HG03575 (cell line): ENCODE results near the gene CALM3.

Experiments used
- ATAC-seq: cut with Tn5 transposase; IDR thresholded peaks from one replicate; pipeline ENCODE4 v1.9.1; 2021; ENCODE audit not compliant: unreplicated experiment, insufficient number of reproducible peaks, low FRiP score; ENCODE audit errors: extremely low read depth

The CALM3 gene

GRCh38 chr19:46659151-46660007 lies 58.2 kb downstream of the CALM3 start:
- no peak for ATAC-seq

GRCh38 chr19:46660008-46660517 lies 58.9 kb downstream of the CALM3 start:
- no peak for ATAC-seq
